HG02571 (cell line): ENCODE measurements around the gene ITGA7.
A peak's percentile ranks its signal among the peaks of the same experiment; 100 is the strongest.

Experiments used
- ATAC-seq: cut with Tn5 transposase; IDR thresholded peaks from one replicate; pipeline ENCODE4 v1.9.1; 2021; ENCODE audit warnings: mild to moderate bottlenecking, moderate library complexity; ENCODE audit not compliant: unreplicated experiment

Gene ITGA7

GRCh38 chr12:55720894-55721444 lies 13.3 kb upstream of the ITGA7 start:
- no peak for ATAC-seq

DNA sequence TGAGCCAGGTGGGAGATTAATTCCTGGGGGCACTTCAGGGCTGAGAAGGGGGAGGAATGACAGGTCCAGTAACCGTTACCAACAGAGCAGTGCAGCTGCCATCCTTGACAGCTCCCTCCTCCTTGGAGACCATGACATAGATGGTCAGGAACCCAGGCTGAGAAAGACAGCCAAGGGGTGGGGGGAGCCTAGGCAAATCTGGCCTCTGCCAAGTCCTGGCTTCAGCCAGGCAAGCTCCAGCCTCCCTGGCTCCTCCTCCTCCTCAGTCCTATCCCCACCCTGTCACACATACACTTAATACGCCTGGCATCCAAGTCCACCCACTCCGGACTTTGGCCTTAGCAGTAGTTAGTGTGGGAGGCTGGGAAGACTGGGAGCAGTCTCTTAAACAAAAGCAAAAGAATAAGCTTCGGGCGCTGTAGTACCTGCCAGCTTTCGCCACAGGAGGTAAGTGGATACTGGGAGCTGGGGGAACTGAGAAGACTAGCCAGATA lies 12.4 kb upstream of the ITGA7 start, which contains the start of gene RDH5:
Gene RDH5, plus strand, starts transcription at position 323 of the 494 bp plus-strand sequence. CDS start 792 bp downstream, outside the sequence.
- no peak for ATAC-seq

DNA sequence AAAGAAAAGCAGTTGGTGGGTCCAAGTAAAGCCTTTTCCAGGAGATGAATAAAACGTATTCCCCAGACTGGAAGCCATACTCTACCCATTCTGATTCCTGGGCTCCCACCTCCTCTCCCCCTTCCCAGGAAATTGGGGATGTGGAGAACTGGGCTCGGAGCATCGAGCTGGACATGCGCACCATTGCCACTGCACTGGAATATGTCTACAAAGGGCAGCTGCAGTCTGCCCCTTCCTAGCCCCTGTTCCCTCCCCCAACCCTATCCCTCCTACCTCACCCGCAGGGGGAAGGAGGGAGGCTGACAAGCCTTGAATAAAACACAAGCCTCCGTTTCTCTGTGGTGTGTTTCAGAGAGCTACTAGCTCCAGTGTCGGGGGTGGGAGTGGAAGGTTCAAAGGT lies 11.7 kb upstream of the ITGA7 start:
- ATAC-seq, result no peak

DNA sequence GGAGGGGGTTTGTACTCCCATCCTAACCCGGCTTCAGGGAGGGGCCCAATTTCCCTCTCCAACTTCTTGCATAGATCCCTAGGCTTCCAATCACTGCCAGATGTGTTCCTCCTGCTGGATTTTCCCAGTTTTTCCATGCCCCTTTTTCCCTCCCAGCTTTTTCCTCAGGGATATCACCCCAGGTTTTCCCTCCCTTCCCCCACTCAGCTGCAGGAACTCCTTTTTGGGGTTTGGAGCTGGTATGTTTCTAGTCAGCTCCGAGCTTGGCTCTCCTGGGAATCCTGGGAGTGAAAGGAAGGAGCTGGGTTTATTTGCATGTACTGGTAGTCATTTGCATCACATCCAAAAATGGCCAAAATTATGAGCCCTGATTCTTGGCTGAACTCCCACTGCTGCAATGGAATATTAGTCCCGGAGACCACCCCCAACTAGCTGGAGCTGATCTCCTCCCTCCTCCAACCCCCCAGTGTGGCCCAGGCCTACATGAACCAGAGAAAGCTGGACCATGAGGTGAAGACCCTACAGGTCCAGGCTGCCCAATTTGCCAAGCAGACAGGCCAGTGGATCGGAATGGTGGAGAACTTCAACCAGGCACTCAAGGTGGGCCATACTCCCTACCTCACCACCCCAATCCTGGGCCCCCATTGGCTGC lies 11.0 kb upstream of the ITGA7 start:
- no peak for ATAC-seq

- no peak for ATAC-seq
Observed at GRCh38 chr12:55718015-55718414, 10.3 kb upstream of the ITGA7 start.

- no peak for ATAC-seq
Observed at GRCh38 chr12:55717011-55718007, 9.6 kb upstream of the ITGA7 start.

- ATAC-seq, result peak; percentile 18
Observed at GRCh38 chr12:55716582-55716957, 8.9 kb upstream of the ITGA7 start.

DNA sequence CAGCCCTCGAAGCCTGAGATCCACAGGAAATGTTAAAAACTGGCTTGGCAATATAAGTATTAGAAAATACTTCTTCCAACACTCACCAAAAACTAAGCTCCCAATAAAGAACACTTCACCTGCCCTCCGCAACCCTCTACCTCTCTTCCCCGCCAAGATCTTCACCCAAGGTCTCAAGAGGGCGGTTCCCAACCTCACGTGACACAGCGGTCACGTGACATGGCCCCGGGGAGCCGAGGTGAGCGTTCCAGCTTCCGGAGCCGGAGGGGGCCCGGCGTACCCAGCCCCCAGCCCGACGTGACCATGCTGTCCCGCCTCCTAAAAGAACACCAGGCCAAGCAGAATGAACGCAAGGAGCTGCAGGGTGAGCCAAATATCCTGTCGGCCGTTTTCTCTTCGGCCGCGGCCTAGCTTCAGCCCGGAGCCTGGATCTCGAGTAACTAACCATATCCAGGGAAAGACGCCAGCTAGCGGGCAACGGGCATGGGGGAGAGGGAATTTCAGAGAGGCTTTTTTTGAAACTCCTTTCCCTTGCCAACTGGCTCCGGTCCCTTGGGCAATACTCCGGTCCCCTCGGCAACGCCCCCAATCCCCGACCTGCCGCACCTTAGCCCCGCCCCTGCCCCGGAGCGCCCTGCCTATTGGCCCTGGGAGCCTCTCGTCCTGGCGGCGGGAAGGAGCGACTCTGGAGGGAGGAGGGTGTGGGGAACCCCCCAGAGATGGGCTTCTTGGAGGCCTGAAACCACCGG lies 8.3 kb upstream of the ITGA7 start, which contains the start of gene BLOC1S1:
Gene BLOC1S1, plus strand, starts transcription at position 214 of the 749 bp plus-strand sequence. Its CDS starts 6 bp downstream, at position 220.
- peak; percentile 93 for ATAC-seq

DNA sequence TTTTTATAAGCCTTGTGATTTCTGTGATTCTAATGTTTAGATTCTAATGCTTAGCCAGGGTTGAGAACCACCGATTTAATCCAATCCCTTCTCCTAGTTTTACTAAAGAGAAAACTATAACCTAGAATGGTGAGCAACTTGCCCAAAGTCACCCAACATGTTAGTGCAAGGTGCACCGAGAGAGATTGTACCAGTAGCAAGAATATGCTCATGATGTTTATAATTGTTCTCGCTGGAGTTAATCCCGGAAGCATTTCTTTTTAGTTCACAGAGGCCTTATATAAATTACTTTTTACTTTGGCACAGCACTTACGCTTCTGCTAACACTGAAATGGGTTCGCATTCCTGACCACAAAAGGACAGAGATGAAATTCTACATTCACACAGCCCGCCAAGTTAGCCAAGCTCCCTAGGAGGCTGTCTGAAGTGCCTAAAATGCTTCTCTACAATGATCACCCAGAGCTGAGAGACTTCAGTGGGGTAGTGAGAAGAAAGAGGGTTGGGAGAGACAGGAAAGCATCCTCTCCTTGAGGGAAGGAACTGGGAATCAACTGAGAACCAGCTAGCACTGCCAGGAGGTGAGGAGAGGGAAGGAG lies 7.6 kb upstream of the ITGA7 start:
- no peak for ATAC-seq

DNA sequence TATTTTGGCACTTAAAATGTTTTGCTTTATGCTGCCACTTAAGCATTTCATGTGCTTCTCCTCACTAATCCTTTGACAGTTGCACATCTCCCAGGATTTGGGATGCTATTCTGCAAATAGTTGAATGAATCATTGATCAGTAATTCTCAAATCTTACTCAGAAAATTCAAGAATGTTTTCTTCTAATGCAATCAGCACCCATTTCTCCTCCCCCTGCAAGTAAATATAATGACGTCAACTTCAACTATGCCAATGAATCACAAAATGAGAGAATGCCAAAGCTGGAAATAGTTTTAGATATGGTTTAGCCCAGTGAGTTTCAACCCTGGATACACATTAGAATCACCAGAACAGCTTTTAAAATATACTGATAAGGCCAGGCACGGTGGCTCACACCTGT lies 6.0 kb upstream of the ITGA7 start:
- no peak for ATAC-seq

- ATAC-seq, result no peak
Observed at GRCh38 chr12:55712700-55713415, 5.2 kb upstream of the ITGA7 start.

GRCh38 chr12:55711786-55712553 lies 4.3 kb upstream of the ITGA7 start:
- no peak for ATAC-seq

- no peak for ATAC-seq
Observed at GRCh38 chr12:55708695-55709233, 1.1 kb upstream of the ITGA7 start.

- no peak for ATAC-seq
Observed at GRCh38 chr12:55707219-55707671, 459 bp downstream of the ITGA7 start.

- ATAC-seq, result no peak
Observed at GRCh38 chr12:55706568-55707218, 1.0 kb downstream of the ITGA7 start.

DNA sequence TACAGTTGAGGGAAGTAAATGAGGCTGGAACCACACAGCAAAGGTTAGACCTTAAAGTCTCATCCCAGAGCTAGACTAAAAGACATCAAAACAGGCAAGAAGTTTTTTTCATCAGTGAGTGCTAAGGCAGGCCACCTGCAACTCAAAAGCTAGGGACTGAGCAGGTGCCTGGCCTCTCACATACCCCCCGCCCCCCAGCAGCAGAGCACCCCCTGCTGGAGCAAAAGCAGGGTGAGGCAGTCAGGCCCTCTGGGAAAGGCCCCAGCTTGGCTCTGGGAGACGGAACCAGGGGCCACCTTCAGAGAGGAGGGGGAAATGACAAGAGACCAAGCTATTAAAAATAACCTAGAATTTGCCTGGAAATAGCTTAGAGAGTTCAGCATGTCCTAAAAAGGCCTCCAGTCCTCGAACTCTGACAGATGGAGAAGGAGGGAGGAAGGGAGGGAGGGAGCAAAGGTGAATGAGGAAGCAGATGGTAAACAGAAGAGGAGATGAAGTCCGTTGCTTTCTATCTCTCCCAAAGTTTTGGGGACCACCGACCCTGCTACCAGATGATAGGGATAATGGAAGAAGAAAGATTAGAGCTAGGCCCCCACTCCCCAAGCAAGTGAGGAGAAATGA lies 1.8 kb downstream of the ITGA7 start:
- no peak for ATAC-seq
